Activated CD8-positive, alpha-beta memory T cell treated with anti-CD3 and anti-CD28 coated beads, Interleukin-2, amount 10 ng/mL, durations not matched to agents 7 days and 5 days (primary cell): ENCODE data around the gene PIAS1. TPM values are rescaled to one million over a fixed set of nuclear protein-coding genes. Genes with fewer than 3 reads are reported as not detected.

Source experiments
- ATAC-seq: fragments of 150-1000 bp; cut with Tn5 transposase; one replicate; pipeline ENCODE4 v1.10.0; 2021; ENCODE audit warnings: moderate library complexity
- CTCF ChIA-PET: fragments of 350-600 bp; sonication (Branson Sonifier 250); formaldehyde crosslinking; loops from one replicate; lab custom pipeline; 2021; ENCODE audit warnings: antibody characterized with exemption; lab: Charles Lee
- DNase-seq: peaks from one replicate; pipeline ENCODE4 v3.0.0-alpha.2; 2020
- H3K27ac Mint-ChIP-seq: one replicate; pipeline ENCODE4 v1.8.0; 2021; ENCODE audit warnings: mild to moderate bottlenecking, mixed read lengths
- H3K27me3 Mint-ChIP-seq: one replicate; pipeline ENCODE4 v1.8.0; 2021; ENCODE audit warnings: mixed read lengths
- H3K36me3 Mint-ChIP-seq: one replicate; pipeline ENCODE4 v1.8.0; 2021; ENCODE audit warnings: mild to moderate bottlenecking, mixed read lengths
- H3K4me1 Mint-ChIP-seq: one replicate; pipeline ENCODE4 v1.8.0; 2021; ENCODE audit warnings: mixed read lengths
- H3K4me3 Mint-ChIP-seq: one replicate; pipeline ENCODE4 v1.8.0; 2021; ENCODE audit warnings: mild to moderate bottlenecking, moderate library complexity, mixed read lengths
- H3K9me3 Mint-ChIP-seq: one replicate; pipeline ENCODE4 v1.8.0; 2022; ENCODE audit warnings: low read depth, mixed read lengths
- total RNA-seq, 2 experiments: library from RNA; stranded (reverse); gene quantifications; one replicate each; pipeline ENCODE4 v1.2.3, GENCODE V29; 2021

The PIAS1 gene
- total RNA-seq, 2 experiments from 2014 or later: 39.4 to 52.4 TPM

DNA sequence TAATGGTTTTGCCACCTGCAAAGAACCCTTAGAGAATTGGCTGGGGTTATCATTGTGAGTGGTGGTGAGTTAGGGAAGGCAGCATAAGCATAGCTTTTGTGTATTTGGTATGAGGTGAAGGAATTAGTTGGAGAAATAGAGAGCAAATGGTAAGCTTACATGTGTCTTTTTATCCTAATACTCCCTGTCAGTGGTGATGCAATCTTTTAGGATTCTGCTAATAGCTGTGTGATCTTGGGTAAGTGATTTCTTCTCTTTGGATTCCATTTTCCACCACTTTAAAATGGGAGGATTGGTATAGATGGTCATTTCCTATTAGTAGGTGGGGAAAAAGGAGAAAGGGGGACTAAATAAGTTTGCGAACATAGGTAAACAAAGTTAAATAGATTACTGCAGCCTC lies 30.9 kb downstream of the PIAS1 start:
- Mint-ChIP-seq H3K4me1 (peaks cover 9% of the 10 kb centered on the region), H3K4me3 (no peak overlapping the region), H3K36me3 (peaks cover 10% of the 10 kb centered on the region), H3K27me3 (no peaks in the 10 kb centered on the region), H3K9me3 (no peaks in the 10 kb centered on the region), H3K27ac (no peak overlapping the region)
- ATAC-seq (no peak), DNase-seq (no peak)
- CTCF ChIA-PET: interaction anchor here (0.9 kb wide), 1 partner anchor 20 kb away, joined by 3 read pairs; no protein-coding TSS in a partner anchor

DNA sequence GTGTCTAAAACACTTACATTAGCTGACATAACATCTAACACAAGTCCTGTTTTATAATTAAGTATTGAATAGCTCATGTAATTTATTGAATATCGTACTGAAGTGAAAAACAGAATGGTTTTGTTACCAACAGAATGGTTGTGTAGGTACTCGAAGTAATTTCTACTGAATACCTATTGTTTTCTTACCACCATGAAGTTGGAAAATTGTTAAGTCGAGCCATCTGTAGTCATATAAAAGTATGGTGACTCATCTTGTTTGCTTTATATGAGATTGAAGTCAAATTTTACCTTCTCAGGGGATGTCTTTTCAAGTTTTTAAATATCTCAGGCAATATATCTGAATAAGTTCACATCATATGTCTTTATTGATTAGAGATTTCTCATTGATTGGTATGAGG lies 37.6 kb downstream of the PIAS1 start:
- CTCF ChIA-PET: no interaction called here
- Mint-ChIP-seq H3K9me3 (peaks cover 6% of the 10 kb centered on the region), H3K27ac (no peak overlapping the region), H3K36me3 (peaks cover 43% of the 10 kb centered on the region), H3K4me3 (no peak overlapping the region), H3K4me1 (peaks cover 3% of the 10 kb centered on the region), H3K27me3 (no peaks in the 10 kb centered on the region)
- DNase-seq (no peak), ATAC-seq (no peak)

- Mint-ChIP-seq H3K4me3 (no peak overlapping the region), H3K27me3 (no peaks in the 10 kb centered on the region), H3K36me3 (peaks cover 68% of the 10 kb centered on the region), H3K9me3 (peaks cover 14% of the 10 kb centered on the region), H3K27ac (no peak overlapping the region), H3K4me1 (peaks cover 15% of the 10 kb centered on the region)
- ATAC-seq (no peak), DNase-seq (no peak)
- CTCF ChIA-PET: no interaction called here
These were observed 42.0 kb downstream of the PIAS1 start for GRCh38 chr15:68096099-68096498.

DNA sequence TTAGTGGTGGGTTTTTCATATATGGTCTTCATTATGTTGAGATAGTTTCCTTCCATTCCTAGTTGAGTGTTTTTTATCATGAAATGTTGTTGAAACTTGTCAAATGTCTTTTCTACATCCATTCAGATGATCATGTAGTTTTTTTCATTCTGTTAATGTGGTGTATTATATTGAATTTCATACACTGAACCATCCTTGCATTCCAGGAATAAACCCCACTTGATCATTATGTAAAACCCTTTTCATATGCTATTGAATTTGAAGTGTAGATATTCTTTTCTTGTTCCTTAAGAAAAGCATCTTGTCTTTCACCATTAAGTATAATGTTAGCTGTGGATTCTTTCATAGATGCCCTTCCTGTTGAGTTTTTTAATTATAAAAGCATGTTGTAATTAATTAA lies 42.9 kb downstream of the PIAS1 start:
- Mint-ChIP-seq H3K27me3 (no peaks in the 10 kb centered on the region), H3K9me3 (peaks cover 14% of the 10 kb centered on the region), H3K27ac (no peak overlapping the region), H3K4me1 (peaks cover 22% of the 10 kb centered on the region), H3K4me3 (no peak overlapping the region), H3K36me3 (peaks cover 74% of the 10 kb centered on the region)
- ATAC-seq (no peak), DNase-seq (no peak)
- CTCF ChIA-PET: no interaction called here

DNA sequence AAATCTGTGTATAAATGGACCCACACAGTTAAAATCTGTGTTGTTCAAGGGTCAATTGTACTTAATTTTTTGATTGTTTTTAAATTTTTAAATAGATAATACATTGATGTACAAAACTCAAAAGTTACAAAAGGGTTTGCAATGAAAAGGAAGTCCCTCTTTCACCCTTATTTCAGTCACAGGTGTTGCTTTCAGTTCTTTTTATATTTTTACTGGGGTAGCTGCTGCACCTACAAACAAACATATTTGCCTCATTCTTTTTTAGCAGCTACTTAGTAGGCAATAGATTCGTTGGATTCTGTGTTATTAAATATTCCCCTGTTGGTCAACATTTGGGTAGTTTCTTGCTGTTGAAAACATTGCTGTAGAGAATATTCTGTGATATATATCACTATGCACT lies 44.4 kb downstream of the PIAS1 start:
- no peak for DNase-seq
- H3K4me3 Mint-ChIP-seq: no peak overlapping the region
- no peak overlapping the region for H3K27ac Mint-ChIP-seq
- H3K9me3 Mint-ChIP-seq: peaks cover 16% of the 10 kb centered on the region
- H3K36me3 Mint-ChIP-seq: peaks cover 77% of the 10 kb centered on the region
- no peak for ATAC-seq
- peaks cover 22% of the 10 kb centered on the region for H3K4me1 Mint-ChIP-seq
- H3K27me3 Mint-ChIP-seq: no peaks in the 10 kb centered on the region
- CTCF ChIA-PET: no interaction called here

- ATAC-seq (no peak), DNase-seq (no peak)
- no peak overlapping the region for H3K4me3 Mint-ChIP-seq
- H3K36me3 Mint-ChIP-seq: peaks cover 79% of the 10 kb centered on the region
- H3K9me3 Mint-ChIP-seq: peaks cover 19% of the 10 kb centered on the region
- H3K27me3 Mint-ChIP-seq: no peaks in the 10 kb centered on the region
- CTCF ChIA-PET: interaction anchor here (1.2 kb wide), 1 partner anchor 179 kb away, joined by 3 read pairs; no protein-coding TSS in a partner anchor
- H3K27ac Mint-ChIP-seq: no peak overlapping the region
- H3K4me1 Mint-ChIP-seq: peaks cover 22% of the 10 kb centered on the region
These were observed 46.1 kb downstream of the PIAS1 start for GRCh38 chr15:68100194-68100593.

DNA sequence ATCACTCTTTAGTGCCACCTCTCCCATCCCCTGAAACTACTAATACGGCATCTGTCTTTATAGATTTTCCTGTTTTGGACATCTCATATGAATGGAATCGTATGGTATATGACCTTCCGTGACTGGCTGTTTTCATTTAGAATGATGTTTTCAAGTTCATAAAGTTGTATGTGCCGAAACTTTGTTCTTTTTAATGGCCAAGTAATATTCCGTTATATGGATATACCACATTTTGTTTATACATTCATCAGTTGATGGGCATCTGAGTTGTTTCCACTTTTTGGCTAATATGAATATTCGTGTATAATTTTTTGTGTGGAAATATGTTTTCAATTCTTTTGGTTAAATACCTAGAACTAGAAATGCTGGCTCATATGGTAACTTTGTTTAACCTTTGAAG lies 49.5 kb downstream of the PIAS1 start:
- ATAC-seq: no peak
- H3K9me3 Mint-ChIP-seq: peaks cover 7% of the 10 kb centered on the region
- no peak for DNase-seq
- peaks cover 24% of the 10 kb centered on the region for H3K4me1 Mint-ChIP-seq
- no peak overlapping the region for H3K4me3 Mint-ChIP-seq
- no peak overlapping the region for H3K27ac Mint-ChIP-seq
- CTCF ChIA-PET: interaction anchor here (0.7 kb wide), 1 partner anchor 10 kb away, joined by 3 read pairs; no protein-coding TSS in a partner anchor
- H3K36me3 Mint-ChIP-seq: peaks cover 67% of the 10 kb centered on the region
- no peaks in the 10 kb centered on the region for H3K27me3 Mint-ChIP-seq

- no peak for ATAC-seq
- Mint-ChIP-seq H3K36me3 (peaks cover 49% of the 10 kb centered on the region), H3K4me3 (no peak overlapping the region), H3K4me1 (peaks cover 7% of the 10 kb centered on the region), H3K27me3 (no peaks in the 10 kb centered on the region), H3K9me3 (peaks cover 7% of the 10 kb centered on the region), H3K27ac (no peak overlapping the region)
- DNase-seq: no peak
- CTCF ChIA-PET: interaction anchor here (0.6 kb wide), 1 partner anchor 1051 kb away, joined by 4 read pairs; no protein-coding TSS in a partner anchor
These were observed 52.5 kb downstream of the PIAS1 start for GRCh38 chr15:68106656-68107055.

GRCh38 chr15:68107142-68107541 lies 53.0 kb downstream of the PIAS1 start:
- Mint-ChIP-seq H3K27ac (no peak overlapping the region), H3K4me1 (peaks cover 9% of the 10 kb centered on the region), H3K9me3 (peaks cover 7% of the 10 kb centered on the region), H3K36me3 (peaks cover 44% of the 10 kb centered on the region), H3K4me3 (no peak overlapping the region), H3K27me3 (no peaks in the 10 kb centered on the region)
- ATAC-seq: no peak
- no peak for DNase-seq
- CTCF ChIA-PET: no interaction called here

DNA sequence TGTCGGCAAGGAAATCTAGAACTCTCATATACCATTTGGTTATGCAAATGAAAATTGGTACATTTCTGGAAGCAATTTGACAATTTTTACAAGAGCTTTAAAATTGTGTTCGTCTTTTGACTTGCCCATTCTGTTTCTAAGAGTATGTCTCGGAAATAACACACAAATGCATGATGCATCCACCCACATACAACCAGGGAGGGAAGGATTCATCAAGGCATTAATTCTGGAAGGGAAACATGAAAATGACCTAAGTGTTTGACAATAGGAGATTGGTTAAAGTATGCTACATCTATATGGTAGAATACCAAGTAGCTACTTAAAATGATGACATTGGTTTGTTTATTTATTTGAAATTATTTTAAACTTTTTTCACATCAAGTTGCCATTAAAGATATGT lies 58.6 kb downstream of the PIAS1 start:
- ATAC-seq (no peak), DNase-seq (no peak)
- Mint-ChIP-seq H3K27me3 (no peaks in the 10 kb centered on the region), H3K4me1 (peaks cover 35% of the 10 kb centered on the region), H3K4me3 (no peak overlapping the region), H3K36me3 (peaks cover 34% of the 10 kb centered on the region), H3K27ac (no peak overlapping the region), H3K9me3 (peaks cover 6% of the 10 kb centered on the region)
- CTCF ChIA-PET: interaction anchor here (1.2 kb wide), 1 partner anchor 14 kb away, joined by 3 read pairs; no protein-coding TSS in a partner anchor

DNA sequence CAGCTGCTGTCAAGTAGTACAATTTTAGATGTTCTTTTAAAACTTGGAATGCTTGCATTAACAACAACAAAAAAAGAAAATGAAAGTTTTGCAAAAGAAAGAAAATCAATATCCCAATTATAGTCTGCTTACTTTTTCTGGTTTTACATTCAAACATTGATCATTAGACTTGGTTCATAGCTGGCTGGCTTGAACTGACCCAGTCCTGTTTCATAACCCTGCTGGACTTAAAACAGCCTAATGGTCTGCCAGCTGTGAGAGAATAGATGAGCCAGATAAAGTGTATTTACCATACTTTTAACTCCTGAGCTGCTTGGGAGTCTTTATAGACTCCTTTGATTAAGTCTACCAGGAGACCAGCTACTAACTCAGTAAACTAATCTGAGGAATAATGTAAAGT lies 59.2 kb downstream of the PIAS1 start:
- peak overlapping the region; percentile 46 for H3K4me3 Mint-ChIP-seq
- H3K27me3 Mint-ChIP-seq: no peaks in the 10 kb centered on the region
- peaks cover 6% of the 10 kb centered on the region for H3K9me3 Mint-ChIP-seq
- H3K36me3 Mint-ChIP-seq: peaks cover 33% of the 10 kb centered on the region
- peak overlapping the region; percentile 57 for H3K27ac Mint-ChIP-seq
- DNase-seq (no peak), ATAC-seq (no peak)
- peaks cover 35% of the 10 kb centered on the region for H3K4me1 Mint-ChIP-seq
- CTCF ChIA-PET: interaction anchor here (0.5 to 1.2 kb wide), 2 partner anchors 10 to 13 kb away, joined by 3 read pairs; no protein-coding TSS in a partner anchor

GRCh38 chr15:68113751-68114150 lies 59.6 kb downstream of the PIAS1 start:
- Mint-ChIP-seq H3K27ac (peak overlapping the region; percentile 57), H3K27me3 (no peaks in the 10 kb centered on the region), H3K9me3 (peaks cover 6% of the 10 kb centered on the region), H3K4me1 (peaks cover 35% of the 10 kb centered on the region), H3K4me3 (peak overlapping the region; percentile 46), H3K36me3 (peaks cover 33% of the 10 kb centered on the region)
- ATAC-seq (no peak), DNase-seq (no peak)
- CTCF ChIA-PET: interaction anchor here (0.5 to 1.2 kb wide), 2 partner anchors 10 to 13 kb away, joined by 3 read pairs; no protein-coding TSS in a partner anchor

DNA sequence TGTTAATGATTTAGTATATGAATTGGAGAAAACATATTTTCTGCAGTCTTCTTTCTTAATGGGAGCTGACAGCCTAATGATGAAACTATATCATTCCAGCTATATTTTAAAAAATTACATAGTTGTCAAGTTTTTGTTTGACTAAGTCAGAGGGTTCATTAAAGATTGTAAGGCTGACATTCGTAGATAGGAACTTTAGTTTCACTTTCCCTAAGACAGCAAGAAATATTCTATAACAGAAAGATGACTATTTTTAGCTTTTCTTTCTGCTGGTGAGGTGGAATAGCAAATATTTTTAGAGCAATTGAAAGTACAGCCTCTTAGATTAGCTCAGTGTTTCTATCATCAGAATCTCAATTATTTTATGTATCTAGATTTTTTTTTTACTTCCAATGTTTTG lies 60.2 kb downstream of the PIAS1 start:
- DNase-seq: no peak
- H3K36me3 Mint-ChIP-seq: peaks cover 34% of the 10 kb centered on the region
- H3K4me3 Mint-ChIP-seq: peak overlapping the region; percentile 63
- CTCF ChIA-PET: no interaction called here
- peak overlapping the region; percentile 76 for H3K27ac Mint-ChIP-seq
- peaks cover 35% of the 10 kb centered on the region for H3K4me1 Mint-ChIP-seq
- H3K27me3 Mint-ChIP-seq: no peaks in the 10 kb centered on the region
- ATAC-seq: peak; percentile 64
- H3K9me3 Mint-ChIP-seq: peaks cover 6% of the 10 kb centered on the region

GRCh38 chr15:68114840-68115239 lies 60.7 kb downstream of the PIAS1 start:
- H3K27ac Mint-ChIP-seq: peak overlapping the region; percentile 76
- H3K4me3 Mint-ChIP-seq: peak overlapping the region; percentile 63
- H3K9me3 Mint-ChIP-seq: peaks cover 6% of the 10 kb centered on the region
- peaks cover 38% of the 10 kb centered on the region for H3K4me1 Mint-ChIP-seq
- H3K27me3 Mint-ChIP-seq: no peaks in the 10 kb centered on the region
- CTCF ChIA-PET: no interaction called here
- peaks cover 38% of the 10 kb centered on the region for H3K36me3 Mint-ChIP-seq
- ATAC-seq: no peak
- DNase-seq: no peak
